ENCODE results near the gene TRAK2. TPM values are rescaled to one million over a fixed set of nuclear protein-coding genes. Genes with fewer than 3 reads are reported as not detected.
A peak's percentile ranks its signal among the peaks of the same experiment; 100 is the strongest.

Gene TRAK2
- total and polyA plus RNA-seq, 2 of the 13 experiments (the other 11 are each of a cell fraction or from before 2014, with no cell fraction given) = 7.7 to 21.0 TPM

DNA sequence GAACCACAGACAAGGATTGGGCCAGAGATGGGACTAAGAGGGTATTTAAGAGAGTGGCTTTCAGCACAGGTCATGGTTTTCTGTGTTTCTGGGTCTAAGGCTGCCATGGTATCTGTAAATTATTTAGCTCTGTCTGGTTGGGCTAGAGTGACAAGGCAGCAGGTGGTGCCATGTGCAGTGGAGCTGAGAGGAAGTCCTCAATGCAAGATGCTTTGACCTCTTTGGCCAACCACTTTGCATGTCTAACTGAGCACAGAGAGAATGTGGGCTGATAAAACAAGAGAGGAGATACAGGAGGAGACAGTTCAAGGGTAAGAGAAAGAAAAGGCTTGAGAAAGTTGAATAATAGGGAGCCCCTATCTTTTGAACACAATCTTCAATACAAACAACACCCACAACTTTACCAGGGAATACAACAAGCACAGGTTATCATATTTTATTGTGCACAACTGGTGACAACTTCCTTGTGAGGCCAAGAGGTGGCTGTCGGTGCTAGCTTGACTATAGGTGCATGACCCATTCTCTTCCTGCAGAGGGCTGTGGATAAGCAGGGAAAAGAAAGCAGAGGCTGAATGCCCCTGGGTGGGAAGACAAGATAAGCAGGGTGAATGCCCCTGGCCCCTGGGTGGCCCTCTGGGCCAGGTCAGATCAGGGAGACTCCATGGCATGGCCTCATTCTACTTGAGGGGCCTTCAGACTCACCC, 106.4 kb downstream of the TRAK2 start:
- no peaks in the 10 kb centered on the region; a peak in 1 of 5 replicates for H3K27me3 ChIP-seq (ENCODE audit: control insufficient read depth in 1 of 2, insufficient read depth in 2 of 2, low read length in 2 of 2)
- H3K4me2 ChIP-seq (ENCODE audit: low read depth, low read length) = no peak overlapping the region
- no peaks in the 10 kb centered on the region for H3K36me3 ChIP-seq (replicated peaks in 1 of 2; ENCODE audit: control insufficient read depth in 1 of 2, insufficient read depth in 2 of 2, low read length in 2 of 2)
- CTCF ChIA-PET (ENCODE audit: low intra/inter-chr PET ratio, low total read pairs) = no interaction called here
- no peak overlapping the region for H2AFZ ChIP-seq (ENCODE audit: low read length)
- DNase-seq (ENCODE audit: low spot score) (peak; percentile 59), FAIRE-seq (peak; percentile 87), ATAC-seq (peak; percentile 97)
- POLR2A ChIA-PET = no interaction called here
- no TSS peak for BruUV-seq (replicated peaks)
- in situ Hi-C loops (cut with HindIII; ENCODE audit: extremely low pct_ligation_motif_present, low pct_unique_long_range_greater_than_20kb) = no loop called here
- no peaks in the 10 kb centered on the region for H3K9me3 ChIP-seq (ENCODE audit: low read length)
- H3K79me2 ChIP-seq (ENCODE audit: insufficient read depth, low read length) = no peaks in the 10 kb centered on the region
- intact Hi-C loops (cut with micrococcal nuclease; ENCODE audit: unreplicated experiment) = loop anchor here (1.0 kb wide), 1 partner anchor 19 kb away; no protein-coding TSS in a partner anchor
- H3K9ac ChIP-seq (ENCODE audit: insufficient read depth, low read depth, low read length) = no peak overlapping the region
- 11% methylated on average over 1 of the region's 1 CpG for WGBS (ENCODE audit: low lambda C conversion rate)
- H3K4me1 ChIP-seq (ENCODE audit: insufficient read depth, low read length) = peaks cover 7% of the 10 kb centered on the region; the same call in 1 of the 2 replicates
- H3K4me3 ChIP-seq (replicated peaks in 1 of 3; ENCODE audit: insufficient read depth in 1 of 3, low read depth in 2 of 3, low read length in 3 of 3) = no peak overlapping the region
- no peak overlapping the region for H3K27ac ChIP-seq (ENCODE audit: extremely low read length, insufficient read depth, low read length)
- no peaks in the 10 kb centered on the region for H4K20me1 ChIP-seq (ENCODE audit: insufficient read depth, low read length)
- TF ChIP-seq SNAPC2 (CRISPR knock-in tag; IDR thresholded peaks at IDR 0.05) (no peak), POLR2G (IDR thresholded peaks at IDR 0.05; ENCODE audit: low read depth, low read length) (no peak), ARNTL (CRISPR knock-in tag; IDR thresholded peaks at IDR 0.05) (no peak), HNRNPLL (IDR thresholded peaks at IDR 0.05; ENCODE audit: low read depth, low read length, poor library complexity, severe bottlenecking) (no peak), STAG1 (CRISPR knock-in tag; IDR thresholded peaks at IDR 0.05) (peak; percentile 72), E2F5 (CRISPR knock-in tag; conservative IDR thresholded peaks at IDR 0.05) (no peak), RFX3 (CRISPR knock-in tag; IDR thresholded peaks at IDR 0.05) (no peak), TCF7 (IDR thresholded peaks at IDR 0.05; ENCODE audit: low read depth) (no peak), DNMT1 (CRISPR knock-in tag; IDR thresholded peaks at IDR 0.05) (no peak), ZNF770 (CRISPR knock-in tag; IDR thresholded peaks at IDR 0.05) (no peak), PCBP1 (IDR thresholded peaks at IDR 0.05; ENCODE audit: borderline replicate concordance, low read depth, low read length) (no peak), ELF3 (CRISPR knock-in tag; IDR thresholded peaks at IDR 0.05) (0 out of 2 replicates have a peak, but pooled peaks have one; percentile 39), CTCF (CRISPR knock-in tag; IDR thresholded peaks at IDR 0.05) (peak; percentile 59), SMC3 (IDR thresholded peaks at IDR 0.05; ENCODE audit: low read length) (peak; percentile 53; the same call in 1 of the 2 replicates), RAD21 (CRISPR knock-in tag; IDR thresholded peaks at IDR 0.05) (peak; percentile 65), EP300 (IDR thresholded peaks at IDR 0.05; ENCODE audit: low read depth in 2 of 2, low read length in 2 of 2) (no peak), EP300 (CRISPR knock-in tag; IDR thresholded peaks at IDR 0.05; ENCODE audit: borderline replicate concordance) (no peak), TMF1 (CRISPR knock-in tag; IDR thresholded peaks at IDR 0.05; ENCODE audit: low read depth) (no peak)
- TF ChIP-seq, protein P1, sequence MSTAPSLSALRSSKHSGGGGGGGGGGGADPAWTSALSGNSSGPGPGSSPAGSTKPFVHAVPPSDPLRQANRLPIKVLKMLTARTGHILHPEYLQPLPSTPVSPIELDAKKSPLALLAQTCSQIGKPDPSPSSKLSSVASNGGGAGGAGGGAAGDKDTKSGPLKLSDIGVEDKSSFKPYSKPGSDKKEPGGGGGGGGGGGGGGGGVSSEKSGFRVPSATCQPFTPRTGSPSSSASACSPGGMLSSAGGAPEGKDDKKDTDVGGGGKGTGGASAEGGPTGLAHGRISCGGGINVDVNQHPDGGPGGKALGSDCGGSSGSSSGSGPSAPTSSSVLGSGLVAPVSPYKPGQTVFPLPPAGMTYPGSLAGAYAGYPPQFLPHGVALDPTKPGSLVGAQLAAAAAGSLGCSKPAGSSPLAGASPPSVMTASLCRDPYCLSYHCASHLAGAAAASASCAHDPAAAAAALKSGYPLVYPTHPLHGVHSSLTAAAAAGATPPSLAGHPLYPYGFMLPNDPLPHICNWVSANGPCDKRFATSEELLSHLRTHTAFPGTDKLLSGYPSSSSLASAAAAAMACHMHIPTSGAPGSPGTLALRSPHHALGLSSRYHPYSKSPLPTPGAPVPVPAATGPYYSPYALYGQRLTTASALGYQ (CRISPR knock-in tag; IDR thresholded peaks at IDR 0.05) = no peak

Measured in HepG2 (cell line).